ENCODE measurements around the gene TIPIN. TPM values are rescaled to one million over a fixed set of nuclear protein-coding genes. Genes with fewer than 3 reads are reported as not detected.
"Not testable (repeated sequence)": the region's sequence is repeated elsewhere in the genome, so short reads cannot be mapped to it uniquely, and the experiment has no call there.

Gene TIPIN
- total RNA-seq, 2 donors from 2014 or later = 4.3 to 6.1 TPM

DNA sequence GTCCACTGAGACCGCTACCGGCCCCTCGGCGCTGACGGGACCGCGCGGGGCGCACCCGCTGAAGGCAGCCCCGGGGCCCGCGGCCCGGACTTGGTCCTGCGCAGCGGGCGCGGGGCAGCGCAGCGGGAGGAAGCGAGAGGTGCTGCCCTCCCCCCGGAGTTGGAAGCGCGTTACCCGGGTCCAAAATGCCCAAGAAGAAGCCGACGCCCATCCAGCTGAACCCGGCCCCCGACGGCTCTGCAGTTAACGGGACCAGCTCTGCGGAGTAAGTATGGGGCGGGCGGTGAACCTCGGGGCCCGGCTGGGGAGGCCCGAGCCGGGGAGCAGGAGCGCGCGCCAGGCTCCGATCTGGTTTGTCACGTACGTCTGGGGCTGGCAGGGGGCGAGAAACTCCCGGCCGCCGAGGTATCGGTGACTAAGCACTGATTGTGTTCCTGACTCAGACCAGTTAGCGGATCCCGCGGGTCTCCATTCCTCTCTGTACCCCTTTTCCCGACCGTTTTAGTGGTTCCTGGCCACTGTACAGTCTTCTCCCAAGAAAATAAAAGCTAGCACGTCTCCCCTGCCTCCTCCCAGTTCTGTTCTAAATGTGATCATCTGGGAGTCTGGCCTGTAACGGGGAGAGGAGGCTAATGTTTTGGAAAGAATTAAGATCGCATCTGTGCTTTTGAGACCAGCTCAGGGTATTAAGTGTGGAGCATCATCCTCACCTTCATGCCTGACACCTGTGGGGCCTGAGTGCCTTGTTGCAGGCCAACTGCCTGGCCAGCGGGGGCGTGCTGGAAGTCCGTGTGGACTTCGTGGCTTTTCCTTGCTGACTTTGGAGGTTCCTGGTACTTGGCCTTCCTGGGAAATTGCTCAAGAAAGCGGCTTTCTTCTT lies 30.9 kb upstream of the TIPIN start:
- intact Hi-C loops (cut with DNase I) = loop anchor here (2.0 to 10.0 kb wide), 2 partner anchors 107 to 117 kb away; partner anchors contain the start of genes RPL4 (in 1 of the 2), SNAPC5 (in 1 of the 2) and ZWILCH (in 1 of the 2)
- ATAC-seq (peak; percentile 55 to 74), DNase-seq (peak; percentile 80)

GRCh38 chr15:66386204-66387123 lies 30.0 kb upstream of the TIPIN start, which contains the start of gene MAP2K1:
MAP2K1 (plus strand) TSS chr15:66386912; CDS start chr15:66387348, 436 bp downstream.
- DNase-seq (peak; percentile 99), ATAC-seq (peak; percentile 98 to 99)
- intact Hi-C loops (cut with DNase I) = loop anchor here (2.0 to 10.0 kb wide), 2 partner anchors 108 to 118 kb away; partner anchors contain the start of genes RPL4 (in 1 of the 2), SNAPC5 (in 1 of the 2) and ZWILCH (in 1 of the 2)

- ATAC-seq, DNase-seq: not testable (repeated sequence)
- intact Hi-C loops (cut with DNase I) = loop anchor here in 1 of 2 donors (10.0 kb wide), 1 partner anchor 113 kb away; the partner anchor contains the start of gene SNAPC5
Measured at GRCh38 chr15:66381376-66381775, 24.9 kb upstream of the TIPIN start.

DNA sequence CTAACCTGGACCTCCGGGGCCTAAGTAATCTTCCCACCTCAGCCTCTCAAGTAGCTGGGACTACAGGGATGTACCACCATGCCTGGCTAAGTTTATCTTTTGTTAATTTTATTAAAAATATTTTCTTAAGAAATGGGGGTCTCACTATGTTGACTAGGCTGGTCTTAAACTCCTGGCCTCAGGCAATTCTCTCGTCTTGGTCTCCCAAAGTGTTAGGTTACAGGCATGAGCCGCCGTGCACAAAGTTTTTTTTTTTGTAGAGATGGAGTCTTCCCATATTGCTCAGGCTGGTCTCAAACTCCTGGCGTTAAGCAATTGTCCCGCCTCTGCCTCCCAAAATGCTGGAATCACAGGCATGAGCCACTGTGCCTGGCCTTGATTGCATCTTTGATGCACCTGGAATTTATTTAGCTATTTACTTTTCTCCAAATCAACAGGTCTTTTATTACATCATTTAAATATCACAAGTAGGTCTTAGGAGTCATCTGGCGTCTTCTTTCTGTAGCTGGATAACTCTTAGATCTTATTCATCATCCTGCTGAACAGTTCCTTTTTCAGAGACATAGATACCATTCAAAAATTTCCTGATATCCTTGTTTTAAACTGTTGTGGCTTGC lies 22.4 kb upstream of the TIPIN start:
- intact Hi-C loops (cut with DNase I) = no loop called here
- DNase-seq (no peak), ATAC-seq (no peak)

DNA sequence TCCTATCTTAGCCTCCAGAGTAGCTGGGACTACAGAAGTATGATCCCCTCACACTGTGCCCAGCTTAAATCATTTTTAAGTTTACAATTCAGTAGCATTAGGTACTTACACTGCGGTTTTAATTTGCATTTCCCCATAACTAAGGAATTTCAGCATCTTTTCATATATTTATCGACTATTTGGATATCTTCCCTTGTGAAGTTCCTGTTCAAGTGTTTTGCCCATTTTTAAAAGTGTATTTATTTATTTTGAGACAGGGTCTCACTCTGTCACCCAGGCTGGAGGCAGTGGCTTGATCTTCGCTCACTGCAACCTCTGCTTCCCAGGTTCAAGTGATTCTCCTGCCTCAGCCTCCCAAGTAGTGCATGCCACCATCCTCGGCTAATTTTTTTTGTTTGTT lies 17.7 kb upstream of the TIPIN start:
- intact Hi-C loops (cut with DNase I) = no loop called here
- no peak for ATAC-seq
- DNase-seq = no peak

DNA sequence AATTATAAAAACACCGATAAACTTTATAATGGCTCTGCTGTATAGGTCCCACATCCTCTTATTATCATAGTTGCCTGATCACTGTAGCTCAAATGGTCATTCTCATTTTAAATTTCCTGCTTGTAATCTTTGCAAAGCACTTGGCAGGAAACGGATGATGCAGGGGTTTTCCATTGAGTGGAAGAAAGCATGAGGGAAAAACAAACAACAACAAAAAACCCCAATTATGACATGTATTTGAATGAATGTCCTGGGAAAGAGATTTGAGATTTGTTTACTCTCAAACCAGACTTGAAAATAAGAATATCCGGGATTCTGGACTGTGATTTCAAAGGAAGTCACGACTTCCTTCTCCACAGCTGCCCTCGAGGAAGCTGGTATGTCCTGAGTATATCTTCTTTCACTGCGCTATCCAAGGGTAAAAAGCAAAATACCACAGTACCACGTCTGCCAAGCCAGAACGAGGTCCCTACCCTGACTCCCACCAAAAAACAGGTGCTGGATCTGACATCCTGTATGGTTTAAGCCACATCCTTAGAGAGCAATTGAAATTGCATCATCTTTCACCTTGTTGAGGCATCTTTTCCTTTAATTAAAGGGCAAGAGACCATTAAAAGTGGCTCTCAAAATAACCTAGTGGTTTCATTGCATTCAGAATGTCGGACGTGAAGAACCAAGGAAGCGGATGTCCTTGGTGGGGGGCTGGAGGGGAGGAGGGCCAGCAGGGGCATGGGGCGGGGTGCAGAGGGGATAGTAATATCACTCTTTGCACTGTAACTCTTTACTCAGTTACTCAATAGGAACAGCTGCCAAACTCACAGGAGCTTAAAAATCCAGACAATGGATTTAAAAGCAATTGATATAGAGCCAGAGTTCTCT lies 13.5 kb upstream of the TIPIN start:
- intact Hi-C loops (cut with DNase I) = no loop called here
- DNase-seq (no peak), ATAC-seq (peak; percentile 34 to 45)

DNA sequence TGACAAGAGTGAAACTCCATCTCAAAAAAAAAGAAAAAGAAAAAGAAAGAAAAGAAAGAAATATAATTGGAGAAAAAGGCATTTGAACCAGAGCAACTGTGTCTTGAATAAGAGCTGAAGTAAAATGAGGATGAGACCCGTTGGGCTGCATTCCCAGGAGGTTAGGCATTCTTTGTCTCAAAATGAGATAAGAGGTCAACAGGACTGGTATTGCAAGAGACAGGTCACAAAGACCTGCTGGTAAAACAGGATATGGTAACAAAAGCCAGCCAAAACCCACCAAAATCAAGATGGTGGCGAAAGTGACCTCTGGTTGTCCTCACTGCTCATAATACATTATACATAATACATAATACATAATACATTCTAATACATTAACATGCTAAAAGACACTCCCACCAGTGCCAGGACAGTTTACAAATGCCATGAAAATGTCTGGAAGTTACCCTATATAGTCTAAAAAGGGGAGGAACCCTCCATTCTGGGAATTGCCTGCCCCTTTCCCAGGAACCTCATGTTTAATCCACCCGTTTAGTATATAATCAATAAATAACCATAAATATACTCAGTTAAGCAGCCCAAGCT lies 8.6 kb upstream of the TIPIN start:
- intact Hi-C loops (cut with DNase I) = no loop called here
- no peak for ATAC-seq

DNA sequence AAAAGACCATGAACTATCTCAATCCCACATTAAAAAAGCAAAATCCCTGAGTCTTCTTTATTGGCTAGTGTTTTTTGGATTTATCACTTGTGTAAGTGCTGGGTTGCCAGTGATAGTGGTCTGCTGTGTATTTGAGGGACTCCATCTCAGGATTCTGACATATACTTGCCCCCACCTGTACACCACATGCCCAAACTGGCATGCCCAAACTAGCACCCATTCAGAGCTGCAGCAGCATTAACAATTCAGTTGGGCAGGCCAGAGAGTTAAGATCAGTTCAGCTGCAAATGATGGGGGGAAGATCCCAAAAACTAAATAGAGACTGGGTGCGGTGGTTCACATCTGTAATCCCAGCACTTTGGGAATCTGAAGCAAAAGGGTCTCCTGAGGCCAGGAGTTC lies 6.3 kb upstream of the TIPIN start:
- intact Hi-C loops (cut with DNase I) = no loop called here
- no peak for DNase-seq
- no peak for ATAC-seq

More for the DNA sequence above, 8.6 kb upstream of the TIPIN start:
- no peak for DNase-seq

GRCh38 chr15:66361745-66362460 lies 5.4 kb upstream of the TIPIN start:
- intact Hi-C loops (cut with DNase I); ATAC-seq; DNase-seq: not testable (repeated sequence)

- DNase-seq (no peak), ATAC-seq (no peak)
- intact Hi-C loops (cut with DNase I) = no loop called here
Measured at GRCh38 chr15:66359740-66360139, 3.3 kb upstream of the TIPIN start.

- intact Hi-C loops (cut with DNase I) = no loop called here
- no peak for ATAC-seq
- no peak for DNase-seq
Measured at GRCh38 chr15:66356077-66356358, 467 bp downstream of the TIPIN start.

DNA sequence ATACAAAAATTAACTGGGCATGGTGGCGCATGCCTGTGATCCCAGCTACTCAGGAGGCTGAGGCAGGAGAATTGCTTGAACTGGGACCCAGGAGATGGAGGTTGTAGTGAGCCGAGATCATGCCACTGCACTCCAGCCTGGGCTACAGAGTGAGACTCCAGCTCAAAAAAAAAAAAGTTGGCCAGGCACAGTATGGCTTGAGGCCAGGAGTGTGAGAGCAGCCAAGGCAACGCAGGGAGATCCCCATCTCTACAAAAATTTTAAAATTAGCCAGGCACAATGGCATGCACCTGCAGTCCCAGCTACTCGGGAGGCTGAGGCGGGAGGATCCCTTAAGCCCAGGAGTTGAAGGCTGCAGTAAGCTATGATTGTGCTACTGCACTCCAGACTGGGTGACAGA lies 8.0 kb downstream of the TIPIN start:
- DNase-seq; ATAC-seq; intact Hi-C loops (cut with DNase I): not testable (repeated sequence)

DNA sequence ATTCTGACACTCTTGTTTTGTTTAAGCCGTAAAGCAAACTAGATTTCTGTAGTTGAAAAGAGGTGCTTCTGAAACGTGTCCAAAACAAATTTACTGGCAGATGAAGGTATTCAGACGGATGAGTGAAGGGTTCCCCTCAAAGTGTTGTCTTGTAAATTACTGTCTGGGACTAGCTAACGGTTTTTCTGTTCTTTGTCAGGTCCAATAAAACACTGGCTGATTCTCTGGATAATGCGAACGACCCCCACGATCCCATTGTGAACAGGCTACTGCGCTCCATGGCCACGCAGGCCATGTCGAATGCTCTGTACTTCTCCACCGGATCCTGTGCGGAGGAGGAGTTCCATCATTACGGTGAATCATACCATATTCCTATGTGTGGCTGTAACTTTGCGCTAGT lies 27.7 kb downstream of the TIPIN start:
- ATAC-seq = no peak
- no peak for DNase-seq
- intact Hi-C loops (cut with DNase I) = no loop called here

DNA sequence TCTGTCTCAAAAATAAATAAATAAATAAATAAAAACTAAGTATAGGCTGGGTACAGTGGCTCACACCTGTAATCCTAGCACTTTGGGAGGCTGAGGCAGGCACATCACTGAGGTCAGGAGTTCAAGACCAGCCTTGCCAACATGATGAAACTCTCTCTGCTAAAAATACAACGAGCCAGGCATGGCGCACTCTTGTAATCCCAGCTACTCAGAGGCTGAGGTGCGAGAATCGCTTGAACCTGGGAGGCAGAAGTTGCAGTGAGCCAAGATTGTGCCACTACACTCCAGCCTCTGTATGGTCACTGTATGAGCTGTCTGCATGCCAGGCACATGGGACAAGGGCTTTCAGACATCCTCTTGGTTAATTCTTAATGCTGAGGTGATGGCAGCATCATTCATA lies 28.7 kb downstream of the TIPIN start:
- intact Hi-C loops (cut with DNase I) = no loop called here
- DNase-seq (no peak), ATAC-seq (peak in 1 of 2 donors; percentile 74)

GRCh38 chr15:66326051-66326450 lies 30.4 kb downstream of the TIPIN start:
- intact Hi-C loops (cut with DNase I) = no loop called here
- ATAC-seq = no peak
- DNase-seq = no peak

- intact Hi-C loops (cut with DNase I) = no loop called here
- ATAC-seq = no peak
Measured at GRCh38 chr15:66323312-66323928, 33.1 kb downstream of the TIPIN start.

GRCh38 chr15:66312144-66312543 lies 44.3 kb downstream of the TIPIN start:
- no peak for ATAC-seq
- intact Hi-C loops (cut with DNase I) = no loop called here
- DNase-seq = no peak

More at GRCh38 chr15:66323312-66323928, 33.1 kb downstream of the TIPIN start:
- no peak for DNase-seq
